Measurements from ENCODE around the gene RGS3. TPM values are rescaled to one million over a fixed set of nuclear protein-coding genes. Genes with fewer than 3 reads are reported as not detected.
A peak's percentile ranks its signal among the peaks of the same experiment; 100 is the strongest.

The RGS3 gene
- polyA plus RNA-seq, 2 of the 4 experiments (the other 2 are of a cell fraction) = 19.6 to 22.9 TPM

GRCh38 chr9:113481176-113481787, 17.8 kb downstream of the RGS3 start:
- H3K4me2 ChIP-seq = no peak overlapping the region
- H3K4me3 ChIP-seq = no peak overlapping the region
- ATAC-seq (no peak), FAIRE-seq (no peak), DNase-seq (ENCODE audit: low read depth in 1 of 2, low spot score in 1 of 2) (peak in 1 of 2 experiments; percentile 19)
- WGBS (ENCODE audit: missing lambda C conversion rate) = 69% methylated on average over 4 of the region's 7 CpGs
- TF ChIP-seq NFE2L2 (conservative IDR thresholded peaks at IDR 0.05; ENCODE audit: low read length) (no peak), RNF2 (IDR thresholded peaks at IDR 0.05; ENCODE audit: borderline replicate concordance, low read depth) (no peak), ESRRA (IDR thresholded peaks at IDR 0.05; ENCODE audit: borderline replicate concordance, low read length) (no peak), CBX2 (IDR thresholded peaks at IDR 0.05; ENCODE audit: borderline replicate concordance, low read depth) (no peak)
- H3K9me3 ChIP-seq = no peaks in the 10 kb centered on the region
- 0 out of 3 replicates have a peak, but pooled peaks cover 3% of the 10 kb centered on the region for H3K4me1 ChIP-seq
- ChIA-PET CTCF (interaction anchor here (1.2 kb wide), 1 partner anchor 31 kb away, joined by 3 read pairs; no protein-coding TSS in a partner anchor), POLR2A (no interaction called here)
- no peak overlapping the region for H3K27ac ChIP-seq

GRCh38 chr9:113482341-113482740, 18.8 kb downstream of the RGS3 start:
- 95% methylated on average over 10 of the region's 10 CpGs for WGBS (ENCODE audit: missing lambda C conversion rate)
- no peak for DNase-seq (ENCODE audit: low read depth in 1 of 2, low spot score in 1 of 2)
- ChIA-PET CTCF (interaction anchor here (1.3 to 1.5 kb wide), 2 partner anchors 9 to 11 kb away, joined by 5 read pairs; no protein-coding TSS in a partner anchor), POLR2A (no interaction called here)
- no peak overlapping the region for H3K4me3 ChIP-seq
- H3K9me3 ChIP-seq = no peaks in the 10 kb centered on the region
- TF ChIP-seq RFX5 (IDR thresholded peaks at IDR 0.05) (no peak), HES2 (IDR thresholded peaks at IDR 0.05) (no peak), HMGXB4 (CRISPR knock-in tag; IDR thresholded peaks at IDR 0.05; ENCODE audit: borderline replicate concordance) (no peak), EP300 (IDR thresholded peaks at IDR 0.05) (no peak), JUNB (IDR thresholded peaks at IDR 0.05) (no peak), ZNF302 (CRISPR knock-in tag; IDR thresholded peaks at IDR 0.05) (no peak), CBX8 (IDR thresholded peaks at IDR 0.05) (no peak), ESRRA (IDR thresholded peaks at IDR 0.05; ENCODE audit: borderline replicate concordance, low read length) (no peak), FOXS1 (CRISPR knock-in tag; IDR thresholded peaks at IDR 0.05) (no peak), CTCF (IDR thresholded peaks at IDR 0.05) (no peak)
- H3K4me1 ChIP-seq = 0 out of 3 replicates have a peak, but pooled peaks cover 3% of the 10 kb centered on the region
- H3K4me2 ChIP-seq = no peak overlapping the region
- no peak for FAIRE-seq
- H3K27ac ChIP-seq = no peak overlapping the region
- ATAC-seq = no peak

GRCh38 chr9:113482991-113483675, 19.6 kb downstream of the RGS3 start:
- CTCF ChIA-PET = interaction anchor here (0.7 to 1.5 kb wide), 5 partner anchors 9 to 108 kb away, joined by 3 to 5 read pairs (median 4); no protein-coding TSS in a partner anchor
- TF ChIP-seq BHLHE40 (IDR thresholded peaks at IDR 0.05; ENCODE audit: low read depth, low read length) (no peak), ATOH8 (CRISPR knock-in tag; IDR thresholded peaks at IDR 0.05; ENCODE audit: low read depth) (no peak), ZNF302 (CRISPR knock-in tag; IDR thresholded peaks at IDR 0.05) (no peak), JUNB (IDR thresholded peaks at IDR 0.05) (no peak), ZC3H11A (IDR thresholded peaks at IDR 0.05) (no peak), NR3C1 (IDR thresholded peaks at IDR 0.05) (no peak), MYC (IDR thresholded peaks at IDR 0.05; ENCODE audit: borderline replicate concordance, low read length) (no peak), KDM5A (IDR thresholded peaks at IDR 0.05) (no peak), ELK1 (IDR thresholded peaks at IDR 0.05; ENCODE audit: low read depth, low read length) (no peak), RAD21 (conservative IDR thresholded peaks at IDR 0.05 in 1 of 2, IDR thresholded peaks at IDR 0.05 in 1 of 2) (no peak)

More at GRCh38 chr9:113482991-113483675, 19.6 kb downstream of the RGS3 start:
- H3K4me2 ChIP-seq = no peak overlapping the region
- H3K4me3 ChIP-seq = no peak overlapping the region
- FAIRE-seq (no peak), DNase-seq (ENCODE audit: low read depth in 1 of 2, low spot score in 1 of 2) (no peak), ATAC-seq (no peak)
- WGBS (ENCODE audit: missing lambda C conversion rate) = 90% methylated on average over 6 of the region's 6 CpGs
- POLR2A ChIA-PET = no interaction called here
- H3K27ac ChIP-seq = 0 out of 6 replicates have a peak overlapping the region, but pooled peaks of 1 of the 2 experiments have one; percentile 21
- H3K4me1 ChIP-seq = 0 out of 3 replicates have a peak, but pooled peaks cover 3% of the 10 kb centered on the region
- no peaks in the 10 kb centered on the region for H3K9me3 ChIP-seq

Data from A549 (cell line).